ENCODE data around the gene RRM2.

- TF ChIP-seq EZH2phosphoT487 (IDR thresholded peaks at IDR 0.05; ENCODE audit: insufficient read depth, low read depth) (no peak), EZH2 (IDR thresholded peaks at IDR 0.05; ENCODE audit: insufficient read depth, poor library complexity, severe bottlenecking) (no peak)
These were observed 27.9 kb downstream of the RRM2 start for GRCh38 chr2:10150436-10150835.

Measured in GM23248 (cell line).